ENCODE results near the gene MTUS2. TPM values are rescaled to one million over a fixed set of nuclear protein-coding genes. Genes with fewer than 3 reads are reported as not detected.

The MTUS2 gene
- total RNA-seq, 2 donors from 2014 or later, result 1.6 to 4.8 TPM

DNA sequence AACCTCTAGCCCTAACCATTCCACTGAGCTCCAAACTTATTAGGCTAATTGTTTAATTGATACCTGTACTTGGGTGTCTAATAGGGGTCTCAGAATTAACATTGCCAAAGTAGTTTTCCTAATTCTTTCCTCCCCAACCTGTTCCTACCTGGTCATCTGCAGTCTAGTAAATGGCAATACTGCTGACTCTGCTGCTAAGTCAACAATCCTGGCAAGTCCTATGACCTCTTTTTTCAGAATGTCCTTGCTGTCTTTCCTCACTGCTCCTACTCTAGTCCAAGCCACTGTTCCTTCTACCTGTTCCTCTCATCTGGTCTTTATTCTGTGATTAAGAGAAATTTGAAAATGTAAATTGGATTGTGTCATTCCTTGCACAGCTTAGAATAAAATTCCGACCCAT, 143.9 kb downstream of the MTUS2 start:
- H3K27me3 ChIP-seq (replicated peaks; ENCODE audit: insufficient read depth), result no peaks in the 10 kb centered on the region
- H3K27ac ChIP-seq, result no peak overlapping the region
- TF ChIP-seq POLR2AphosphoS5 (IDR thresholded peaks at IDR 0.05) (no peak), POLR2A (IDR thresholded peaks at IDR 0.05) (no peak)
- TF ChIP-seq, protein P1, sequence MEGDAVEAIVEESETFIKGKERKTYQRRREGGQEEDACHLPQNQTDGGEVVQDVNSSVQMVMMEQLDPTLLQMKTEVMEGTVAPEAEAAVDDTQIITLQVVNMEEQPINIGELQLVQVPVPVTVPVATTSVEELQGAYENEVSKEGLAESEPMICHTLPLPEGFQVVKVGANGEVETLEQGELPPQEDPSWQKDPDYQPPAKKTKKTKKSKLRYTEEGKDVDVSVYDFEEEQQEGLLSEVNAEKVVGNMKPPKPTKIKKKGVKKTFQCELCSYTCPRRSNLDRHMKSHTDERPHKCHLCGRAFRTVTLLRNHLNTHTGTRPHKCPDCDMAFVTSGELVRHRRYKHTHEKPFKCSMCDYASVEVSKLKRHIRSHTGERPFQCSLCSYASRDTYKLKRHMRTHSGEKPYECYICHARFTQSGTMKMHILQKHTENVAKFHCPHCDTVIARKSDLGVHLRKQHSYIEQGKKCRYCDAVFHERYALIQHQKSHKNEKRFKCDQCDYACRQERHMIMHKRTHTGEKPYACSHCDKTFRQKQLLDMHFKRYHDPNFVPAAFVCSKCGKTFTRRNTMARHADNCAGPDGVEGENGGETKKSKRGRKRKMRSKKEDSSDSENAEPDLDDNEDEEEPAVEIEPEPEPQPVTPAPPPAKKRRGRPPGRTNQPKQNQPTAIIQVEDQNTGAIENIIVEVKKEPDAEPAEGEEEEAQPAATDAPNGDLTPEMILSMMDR (IDR thresholded peaks at IDR 0.05), result no peak
- H3K4me1 ChIP-seq (replicated peaks), result no peaks in the 10 kb centered on the region
- 88% methylated on average over 1 of the region's 1 CpG for WGBS
- no peaks in the 10 kb centered on the region for H3K9me3 ChIP-seq
- H3K36me3 ChIP-seq, result no peaks in the 10 kb centered on the region
- H3K4me3 ChIP-seq, result no peak overlapping the region
- DNase-seq (ENCODE audit: low spot score), result no peak
- intact Hi-C loops (cut with DNase I), result no loop called here

DNA sequence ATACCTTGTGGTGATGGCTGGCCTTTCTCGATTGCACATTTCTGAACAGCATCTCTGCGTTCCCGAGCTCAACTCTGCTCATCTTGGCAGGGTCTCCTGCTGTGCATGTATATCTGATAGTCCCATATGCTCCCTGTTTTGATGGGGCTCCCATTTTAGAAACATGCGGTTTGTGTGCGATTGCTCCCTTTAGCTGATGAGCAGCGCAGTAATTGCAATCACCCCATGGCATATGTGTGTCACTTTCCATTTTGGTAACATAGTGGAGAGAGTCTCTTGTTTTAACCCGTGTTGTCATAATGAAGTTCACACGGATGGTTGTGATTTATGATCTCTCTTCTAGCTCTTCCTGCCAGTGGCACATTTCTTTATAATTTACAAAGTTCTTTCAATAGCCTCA, 144.7 kb downstream of the MTUS2 start:
- 86% methylated on average over 8 of the region's 8 CpGs for WGBS
- no peak overlapping the region for H3K27ac ChIP-seq
- H3K36me3 ChIP-seq, result no peaks in the 10 kb centered on the region
- no peak overlapping the region for H3K4me3 ChIP-seq
- H3K27me3 ChIP-seq (replicated peaks; ENCODE audit: insufficient read depth), result no peaks in the 10 kb centered on the region
- H3K9me3 ChIP-seq, result no peaks in the 10 kb centered on the region
- TF ChIP-seq POLR2A (IDR thresholded peaks at IDR 0.05), result no peak
- TF ChIP-seq, protein P1 (IDR thresholded peaks at IDR 0.05), result no peak
- H3K4me1 ChIP-seq (replicated peaks), result no peaks in the 10 kb centered on the region
- intact Hi-C loops (cut with DNase I), result no loop called here
- no peak for DNase-seq (ENCODE audit: low spot score)

DNA sequence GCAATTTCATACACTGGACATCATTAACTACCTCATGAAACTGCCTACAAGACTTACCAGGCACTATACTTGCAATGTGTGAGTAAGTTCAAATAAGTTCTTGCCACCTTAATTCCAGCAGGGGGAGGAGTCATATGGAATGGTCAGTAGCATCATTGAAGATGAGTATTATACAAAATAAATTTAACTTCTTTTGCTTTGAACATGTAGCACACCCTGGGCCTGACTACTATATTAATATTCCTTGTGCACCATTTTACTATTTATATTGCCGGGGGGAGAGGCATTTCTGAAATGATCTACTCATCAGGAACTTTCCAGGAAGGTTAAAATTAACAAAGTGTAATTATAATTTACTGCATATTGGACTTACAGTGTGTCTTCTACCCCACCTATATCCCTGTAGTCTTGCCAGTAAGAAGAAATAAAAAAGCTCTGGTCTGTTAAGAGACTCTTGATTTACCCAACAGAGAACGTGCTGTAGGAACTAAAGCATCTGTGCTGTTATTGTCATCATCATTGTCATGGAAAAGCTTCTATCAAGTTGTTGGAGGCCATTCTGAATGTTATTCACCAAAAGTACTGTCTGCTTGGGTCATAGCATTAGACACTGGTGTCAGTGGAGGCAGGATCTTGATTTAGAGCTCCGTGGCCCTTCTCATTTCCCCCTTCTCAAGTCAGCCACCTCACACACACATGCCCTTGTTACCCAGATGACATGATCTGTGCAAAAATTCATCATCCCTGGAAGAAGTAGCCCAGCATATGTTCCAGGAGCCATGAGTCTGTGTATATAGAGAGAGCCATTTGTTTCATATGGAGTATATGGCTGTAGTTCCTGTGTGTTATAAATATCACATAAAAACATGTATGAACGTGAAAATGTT, 147.1 kb downstream of the MTUS2 start:
- Histone ChIP-seq H3K4me1 (replicated peaks) (no peaks in the 10 kb centered on the region), H3K36me3 (no peaks in the 10 kb centered on the region), H3K4me3 (no peak overlapping the region), H3K9me3 (no peaks in the 10 kb centered on the region), H3K27ac (no peak overlapping the region), H3K27me3 (replicated peaks; ENCODE audit: insufficient read depth) (no peaks in the 10 kb centered on the region)
- TF ChIP-seq POLR2A (IDR thresholded peaks at IDR 0.05) (no peak), POLR2AphosphoS5 (IDR thresholded peaks at IDR 0.05) (no peak)
- TF ChIP-seq, protein P1 (IDR thresholded peaks at IDR 0.05), result no peak
- intact Hi-C loops (cut with DNase I), result no loop called here
- no peak for DNase-seq (ENCODE audit: low spot score)
- WGBS, result 65% methylated on average over 4 of the region's 4 CpGs

DNA sequence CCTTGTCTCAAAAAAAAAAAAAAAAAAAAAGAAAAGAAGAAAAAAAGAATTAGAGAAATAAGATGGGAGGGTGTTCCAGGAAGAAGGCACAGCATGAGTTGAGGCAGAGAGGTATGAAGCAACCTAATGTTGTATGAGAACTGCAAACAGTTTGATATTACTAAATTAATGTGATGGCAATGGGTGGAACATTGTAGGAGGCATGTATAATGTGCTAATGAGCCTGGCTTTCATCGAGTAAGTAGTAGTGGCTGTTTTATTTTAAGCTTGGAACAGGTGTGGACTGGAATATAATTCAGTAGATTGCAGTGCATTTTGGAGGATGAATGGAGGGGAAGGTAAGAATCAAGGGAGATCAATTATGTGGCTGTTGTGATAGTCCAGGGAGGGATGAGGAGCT, 156.1 kb downstream of the MTUS2 start:
- no peaks in the 10 kb centered on the region for H3K27me3 ChIP-seq (replicated peaks; ENCODE audit: insufficient read depth)
- no peak overlapping the region for H3K4me3 ChIP-seq
- H3K27ac ChIP-seq, result no peak overlapping the region
- no peaks in the 10 kb centered on the region for H3K9me3 ChIP-seq
- TF ChIP-seq POLR2A (IDR thresholded peaks at IDR 0.05) (no peak), POLR2AphosphoS5 (IDR thresholded peaks at IDR 0.05) (no peak)
- TF ChIP-seq, protein P1 (IDR thresholded peaks at IDR 0.05), result no peak
- no peak for DNase-seq (ENCODE audit: low spot score)
- no peaks in the 10 kb centered on the region for H3K36me3 ChIP-seq
- 88% methylated on average over 1 of the region's 1 CpG for whole genome bisulfite sequencing
- H3K4me1 ChIP-seq (replicated peaks), result no peaks in the 10 kb centered on the region
- intact Hi-C loops (cut with DNase I), result no loop called here

DNA sequence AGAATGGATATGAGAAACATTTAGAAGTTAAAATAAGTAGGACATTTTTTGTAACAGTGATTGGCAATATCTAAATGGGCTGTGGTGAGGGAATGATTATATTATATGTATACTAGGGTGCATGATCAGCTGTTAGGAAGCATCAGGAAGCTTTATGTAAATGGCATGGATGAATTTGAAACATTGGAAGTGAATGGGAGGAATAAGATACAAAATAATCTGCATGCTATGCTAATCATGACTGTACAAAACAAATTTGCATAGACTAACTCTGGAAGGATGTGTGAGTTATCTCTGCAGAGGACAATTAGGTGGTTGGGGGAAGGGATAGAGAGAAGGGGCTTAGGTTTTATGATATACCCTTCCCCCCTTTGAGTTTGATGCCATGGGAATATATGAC, 156.5 kb downstream of the MTUS2 start:
- Histone ChIP-seq H3K27me3 (replicated peaks; ENCODE audit: insufficient read depth) (no peaks in the 10 kb centered on the region), H3K4me1 (replicated peaks) (no peaks in the 10 kb centered on the region), H3K27ac (no peak overlapping the region), H3K9me3 (no peaks in the 10 kb centered on the region), H3K36me3 (no peaks in the 10 kb centered on the region), H3K4me3 (no peak overlapping the region)
- DNase-seq (ENCODE audit: low spot score), result no peak
- intact Hi-C loops (cut with DNase I), result no loop called here
- TF ChIP-seq POLR2A (IDR thresholded peaks at IDR 0.05) (no peak), POLR2AphosphoS5 (IDR thresholded peaks at IDR 0.05) (no peak)
- TF ChIP-seq, protein P1 (IDR thresholded peaks at IDR 0.05), result no peak
